Measurements from ENCODE around the gene GCNA. TPM values are rescaled to one million over a fixed set of nuclear protein-coding genes. Genes with fewer than 3 reads are reported as not detected.
"Not testable (repeated sequence)": the region's sequence is repeated elsewhere in the genome, so short reads cannot be mapped to it uniquely, and the experiment has no call there.

GCNA gene
- total and polyA plus RNA-seq, 8 donors: 0.64 to 3.2 (median 2.3) TPM

- TF ChIP-seq CTCF (IDR thresholded peaks at IDR 0.05): no peak
- Histone ChIP-seq H3K27ac (no peak overlapping the region), H3K9me3 (no peaks in the 10 kb centered on the region), H3K27me3 (no peaks in the 10 kb centered on the region), H3K36me3 (no peaks in the 10 kb centered on the region), H3K4me1 (no peaks in the 10 kb centered on the region), H3K4me3 (no peak overlapping the region)
- no peak for ATAC-seq
- intact Hi-C loops (cut with DNase I): no loop called here
- DNase-seq: no peak
Measured at GRCh38 chrX:71640002-71640401, 61.8 kb downstream of the GCNA start.

- H3K27ac ChIP-seq; ATAC-seq; DNase-seq; H3K4me1 ChIP-seq; intact Hi-C loops (cut with DNase I); H3K4me3 ChIP-seq; H3K9me3 ChIP-seq; H3K27me3 ChIP-seq; H3K36me3 ChIP-seq: not testable (repeated sequence)
Measured at GRCh38 chrX:71644406-71644805, 66.2 kb downstream of the GCNA start.

- H3K36me3 ChIP-seq: no peaks in the 10 kb centered on the region
- no peaks in the 10 kb centered on the region for H3K4me1 ChIP-seq
- no peak overlapping the region for H3K27ac ChIP-seq
- DNase-seq (no peak), ATAC-seq (peak; percentile 90)
- H3K27me3 ChIP-seq: no peaks in the 10 kb centered on the region
- no peaks in the 10 kb centered on the region for H3K9me3 ChIP-seq
- H3K4me3 ChIP-seq: no peak overlapping the region
- intact Hi-C loops (cut with DNase I): no loop called here
- TF ChIP-seq CTCF (IDR thresholded peaks at IDR 0.05): no peak
Measured at GRCh38 chrX:71650333-71650969, 72.2 kb downstream of the GCNA start.

- DNase-seq (peak in 2 of 4 donors; percentile 28 to 53), ATAC-seq (peak; percentile 92)
- Histone ChIP-seq H3K4me3 (no peak overlapping the region), H3K4me1 (no peaks in the 10 kb centered on the region), H3K27me3 (no peaks in the 10 kb centered on the region), H3K9me3 (no peaks in the 10 kb centered on the region), H3K36me3 (no peaks in the 10 kb centered on the region), H3K27ac (no peak overlapping the region)
- intact Hi-C loops (cut with DNase I): no loop called here
- peak; percentile 36 to 47 for TF ChIP-seq CTCF (IDR thresholded peaks at IDR 0.05)
Measured at GRCh38 chrX:71652405-71652804, 74.2 kb downstream of the GCNA start.

GRCh38 chrX:71653344-71653743, 75.1 kb downstream of the GCNA start:
- ATAC-seq: no peak
- TF ChIP-seq CTCF (IDR thresholded peaks at IDR 0.05): no peak
- Histone ChIP-seq H3K9me3 (no peaks in the 10 kb centered on the region), H3K4me3 (no peak overlapping the region), H3K36me3 (no peaks in the 10 kb centered on the region), H3K4me1 (no peaks in the 10 kb centered on the region), H3K27ac (no peak overlapping the region), H3K27me3 (no peaks in the 10 kb centered on the region)
- intact Hi-C loops (cut with DNase I): no loop called here
- DNase-seq: no peak

GRCh38 chrX:71657267-71657666, 79.0 kb downstream of the GCNA start:
- Histone ChIP-seq H3K27me3 (no peaks in the 10 kb centered on the region), H3K27ac (no peak overlapping the region), H3K4me3 (no peak overlapping the region), H3K9me3 (no peaks in the 10 kb centered on the region), H3K36me3 (no peaks in the 10 kb centered on the region), H3K4me1 (no peaks in the 10 kb centered on the region)
- ATAC-seq: no peak
- intact Hi-C loops (cut with DNase I): no loop called here
- no peak for DNase-seq
- no peak for TF ChIP-seq CTCF (IDR thresholded peaks at IDR 0.05)

All from left lung (tissue), 10 donors.